Thyroid gland (tissue), 4 donors: ENCODE measurements around the gene MR1.

Experiments
- CTCF ChIP-seq, 6 experiments: fragments of 200-600 bp in 3 of 6; fragments of 450-650 bp in 3 of 6; sonication (generic) in 3 of 6; IDR thresholded peaks; one replicate each; pipeline ENCODE4 v1.5.1; 2016 to 2019; ENCODE audit warnings: antibody characterized with exemption in 6 of 6, mild to moderate bottlenecking in 2 of 6, inconsistent platforms in 1 of 6, moderate library complexity in 1 of 6
- POLR2A ChIP-seq, 2 donors: fragments of 450-650 bp; IDR thresholded peaks; one replicate each; pipeline ENCODE4 v1.6.1; 2017; ENCODE audit warnings: antibody characterized with exemption in 2 of 2, mild to moderate bottlenecking in 2 of 2, moderate library complexity in 1 of 2

GRCh38 chr1:181037386-181037785 lies 3.6 kb downstream of the MR1 start:
- TF ChIP-seq CTCF (IDR thresholded peaks at IDR 0.05) (no peak), POLR2A (IDR thresholded peaks at IDR 0.05) (no peak)
